ENCODE data around the gene IL21R.
"Not testable (repeated sequence)": the region's sequence is repeated elsewhere in the genome, so short reads cannot be mapped to it uniquely, and the experiment has no call there.

Gene IL21R

DNA sequence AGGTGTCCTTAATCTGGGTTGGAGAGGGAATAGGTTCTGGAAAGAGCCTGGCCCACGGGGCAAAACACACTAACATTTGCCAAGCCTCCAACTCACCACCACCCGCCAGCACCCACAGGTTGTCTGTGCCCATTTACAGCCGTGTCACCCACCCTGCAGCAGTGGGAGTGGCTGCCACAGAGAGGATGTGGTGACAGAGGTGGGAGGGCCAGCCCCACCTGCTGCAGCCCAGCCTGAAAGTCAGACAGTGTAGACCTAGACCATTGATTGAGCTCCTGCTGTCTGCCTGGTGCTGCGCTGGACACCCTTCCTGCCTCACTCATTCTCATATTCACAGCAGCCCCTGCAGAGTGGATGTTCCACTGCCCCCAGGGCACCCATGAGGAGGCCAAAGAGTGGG lies 44.7 kb downstream of the IL21R start:
- no peak for DNase-seq

DNA sequence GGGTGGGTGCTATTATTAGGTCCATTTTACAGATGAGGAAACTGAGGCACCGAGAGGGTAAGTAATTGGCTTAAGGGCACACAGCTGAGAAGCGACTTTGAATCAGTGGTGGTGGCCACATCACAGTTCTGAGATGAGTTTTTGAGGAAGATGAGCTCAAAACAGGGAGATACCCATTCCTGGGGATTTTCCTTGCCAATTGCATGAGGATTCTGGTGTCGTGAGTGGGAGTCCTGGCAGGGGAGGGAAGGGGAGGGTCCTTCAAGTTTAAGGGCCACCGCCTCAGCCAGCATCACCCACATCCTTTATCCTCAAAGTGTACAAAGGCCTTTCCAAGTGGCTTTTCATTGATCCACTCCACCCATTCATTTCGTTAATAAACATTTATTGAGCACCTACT lies 45.3 kb downstream of the IL21R start:
- DNase-seq = no peak

DNA sequence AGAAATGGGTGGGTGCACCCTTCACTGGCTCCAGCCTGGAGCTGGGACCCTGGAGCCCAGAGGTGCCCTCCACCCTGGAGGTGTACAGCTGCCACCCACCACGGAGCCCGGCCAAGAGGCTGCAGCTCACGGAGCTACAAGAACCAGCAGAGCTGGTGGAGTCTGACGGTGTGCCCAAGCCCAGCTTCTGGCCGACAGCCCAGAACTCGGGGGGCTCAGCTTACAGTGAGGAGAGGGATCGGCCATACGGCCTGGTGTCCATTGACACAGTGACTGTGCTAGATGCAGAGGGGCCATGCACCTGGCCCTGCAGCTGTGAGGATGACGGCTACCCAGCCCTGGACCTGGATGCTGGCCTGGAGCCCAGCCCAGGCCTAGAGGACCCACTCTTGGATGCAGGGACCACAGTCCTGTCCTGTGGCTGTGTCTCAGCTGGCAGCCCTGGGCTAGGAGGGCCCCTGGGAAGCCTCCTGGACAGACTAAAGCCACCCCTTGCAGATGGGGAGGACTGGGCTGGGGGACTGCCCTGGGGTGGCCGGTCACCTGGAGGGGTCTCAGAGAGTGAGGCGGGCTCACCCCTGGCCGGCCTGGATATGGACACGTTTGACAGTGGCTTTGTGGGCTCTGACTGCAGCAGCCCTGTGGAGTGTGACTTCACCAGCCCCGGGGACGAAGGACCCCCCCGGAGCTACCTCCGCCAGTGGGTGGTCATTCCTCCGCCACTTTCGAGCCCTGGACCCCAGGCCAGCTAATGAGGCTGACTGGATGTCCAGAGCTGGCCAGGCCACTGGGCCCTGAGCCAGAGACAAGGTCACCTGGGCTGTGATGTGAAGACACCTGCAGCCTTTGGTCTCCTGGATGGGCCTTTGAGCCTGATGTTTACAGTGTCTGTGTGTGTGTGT lies 46.8 kb downstream of the IL21R start:
- DNase-seq = no peak

DNA sequence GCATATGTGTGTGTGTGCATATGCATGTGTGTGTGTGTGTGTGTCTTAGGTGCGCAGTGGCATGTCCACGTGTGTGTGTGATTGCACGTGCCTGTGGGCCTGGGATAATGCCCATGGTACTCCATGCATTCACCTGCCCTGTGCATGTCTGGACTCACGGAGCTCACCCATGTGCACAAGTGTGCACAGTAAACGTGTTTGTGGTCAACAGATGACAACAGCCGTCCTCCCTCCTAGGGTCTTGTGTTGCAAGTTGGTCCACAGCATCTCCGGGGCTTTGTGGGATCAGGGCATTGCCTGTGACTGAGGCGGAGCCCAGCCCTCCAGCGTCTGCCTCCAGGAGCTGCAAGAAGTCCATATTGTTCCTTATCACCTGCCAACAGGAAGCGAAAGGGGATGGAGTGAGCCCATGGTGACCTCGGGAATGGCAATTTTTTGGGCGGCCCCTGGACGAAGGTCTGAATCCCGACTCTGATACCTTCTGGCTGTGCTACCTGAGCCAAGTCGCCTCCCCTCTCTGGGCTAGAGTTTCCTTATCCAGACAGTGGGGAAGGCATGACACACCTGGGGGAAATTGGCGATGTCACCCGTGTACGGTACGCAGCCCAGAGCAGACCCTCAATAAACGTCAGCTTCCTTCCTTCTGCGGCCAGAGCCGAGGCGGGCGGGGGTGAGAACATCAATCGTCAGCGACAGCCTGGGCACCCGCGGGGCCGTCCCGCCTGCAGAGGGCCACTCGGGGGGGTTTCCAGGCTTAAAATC lies 47.6 kb downstream of the IL21R start:
- no peak for DNase-seq

DNA sequence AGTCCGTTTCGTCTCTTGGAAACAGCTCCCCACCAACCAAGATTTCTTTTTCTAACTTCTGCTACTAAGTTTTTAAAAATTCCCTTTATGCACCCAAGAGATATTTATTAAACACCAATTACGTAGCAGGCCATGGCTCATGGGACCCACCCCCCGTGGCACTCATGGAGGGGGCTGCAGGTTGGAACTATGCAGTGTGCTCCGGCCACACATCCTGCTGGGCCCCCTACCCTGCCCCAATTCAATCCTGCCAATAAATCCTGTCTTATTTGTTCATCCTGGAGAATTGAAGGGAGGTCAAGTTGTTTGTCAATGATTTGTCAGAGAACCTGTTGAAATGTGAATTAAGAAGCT lies 48.2 kb downstream of the IL21R start:
- DNase-seq = no peak

DNA sequence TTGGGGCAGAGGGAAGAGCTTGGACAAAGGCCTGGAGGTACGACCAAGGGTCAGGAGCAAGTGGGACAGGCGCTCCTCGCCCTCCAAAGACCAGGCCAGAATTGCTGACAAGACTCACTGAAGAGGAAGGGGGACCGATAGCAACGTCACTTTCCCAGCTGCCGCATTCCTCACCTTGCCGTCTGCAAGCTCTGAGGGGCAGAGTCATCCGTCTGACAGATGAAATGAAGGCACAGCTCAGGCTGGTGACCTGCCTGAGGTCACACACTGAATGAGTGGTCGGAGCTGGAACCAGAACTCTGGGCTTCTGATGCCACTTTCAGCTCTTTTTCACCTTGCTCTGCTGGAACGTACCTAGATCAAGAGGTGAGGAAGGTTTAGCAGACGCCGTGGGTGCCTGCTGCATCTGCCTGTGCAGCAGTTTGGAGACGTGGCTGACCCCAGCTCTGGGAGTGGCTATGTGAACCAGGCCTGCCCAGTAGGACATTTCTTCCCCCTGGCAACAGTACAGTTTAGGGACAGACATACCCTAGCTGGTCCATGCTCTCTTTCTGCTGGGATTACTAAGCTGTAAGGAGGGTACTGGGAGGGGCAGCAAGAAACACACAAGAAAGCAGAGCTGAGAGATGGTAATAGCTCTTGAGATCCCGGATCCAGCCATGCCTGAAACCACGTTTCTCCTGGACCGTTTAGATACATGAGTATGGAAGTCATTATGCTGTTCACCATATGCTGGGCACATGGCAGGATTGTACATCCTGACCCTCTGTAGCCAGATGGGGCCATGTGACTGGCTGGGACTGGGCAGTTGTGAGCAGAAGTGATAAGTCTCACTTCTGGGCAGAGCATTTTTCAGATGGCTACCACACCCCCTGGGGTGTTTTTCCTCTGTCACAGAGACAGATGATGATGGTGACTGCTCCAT lies 50.9 kb downstream of the IL21R start:
- no peak for DNase-seq

DNA sequence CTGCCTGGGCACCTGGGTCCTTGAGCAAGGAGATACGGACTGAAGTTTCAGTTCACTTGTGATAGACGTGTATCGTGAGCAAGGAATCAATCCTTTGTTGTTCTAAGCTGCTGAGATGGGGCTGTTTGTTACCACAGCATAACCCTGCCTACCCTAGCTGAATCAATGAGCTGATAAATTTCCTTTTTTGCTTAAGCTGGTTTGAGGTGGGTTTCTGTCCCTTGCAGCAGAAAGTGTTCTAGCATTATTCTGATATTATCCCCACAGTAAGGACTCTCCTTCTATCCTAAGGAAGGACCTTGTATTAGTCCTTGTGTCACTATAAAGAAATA lies 51.5 kb downstream of the IL21R start:
- no peak for DNase-seq

DNA sequence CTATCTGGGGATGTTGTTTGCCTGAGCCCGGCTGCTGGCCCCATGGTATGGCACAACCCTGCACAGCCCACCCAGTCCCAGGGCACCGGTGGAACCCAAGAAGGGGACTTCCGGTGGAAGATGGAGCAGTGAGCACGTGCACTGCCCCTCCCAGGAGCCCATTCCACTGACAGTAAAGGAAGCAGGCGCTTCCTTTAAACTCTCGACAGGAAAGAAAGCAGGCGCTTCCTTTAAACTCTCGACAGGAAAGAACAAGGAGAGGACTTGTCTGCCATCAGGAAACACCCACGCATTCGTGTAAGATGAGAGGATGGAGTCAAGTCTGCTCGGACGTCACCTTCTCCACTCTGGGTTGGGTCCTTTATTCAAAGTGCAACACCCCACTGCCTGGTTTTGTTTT lies 53.7 kb downstream of the IL21R start:
- no peak for DNase-seq

DNA sequence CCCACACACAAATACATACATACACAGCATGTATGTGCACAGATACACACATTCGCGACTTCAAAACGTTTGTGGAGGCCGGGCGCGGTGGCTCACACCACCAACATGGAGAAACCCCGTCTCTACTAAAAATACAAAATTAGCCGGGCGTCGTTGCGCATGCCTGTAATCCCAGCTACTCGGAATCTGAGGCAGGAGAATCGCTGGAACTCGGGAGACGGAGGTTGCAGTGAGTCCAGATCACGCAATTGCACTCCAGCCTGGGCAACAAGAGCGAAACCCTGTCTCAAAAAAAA lies 55.6 kb downstream of the IL21R start:
- not testable (repeated sequence) for DNase-seq

DNA sequence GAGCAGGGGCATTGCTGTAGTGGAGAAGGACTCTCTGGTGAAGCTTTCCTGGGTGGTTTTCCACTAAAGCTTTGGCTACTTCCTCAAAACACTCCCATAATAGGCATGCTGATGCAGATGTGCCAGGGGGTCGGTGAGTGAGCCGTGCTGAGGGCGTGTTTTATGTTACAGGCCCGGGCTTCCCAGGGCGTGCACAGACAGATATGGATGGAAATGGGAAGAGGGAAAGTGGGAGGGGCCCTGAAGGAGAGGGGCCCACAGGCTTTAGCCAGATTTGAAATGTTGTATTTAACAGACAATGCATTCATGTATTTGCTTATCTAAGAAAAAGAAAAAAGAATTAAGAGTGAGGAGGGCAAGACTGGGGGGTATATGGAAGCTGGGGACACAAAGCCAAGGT lies 56.3 kb downstream of the IL21R start:
- no peak for DNase-seq

DNA sequence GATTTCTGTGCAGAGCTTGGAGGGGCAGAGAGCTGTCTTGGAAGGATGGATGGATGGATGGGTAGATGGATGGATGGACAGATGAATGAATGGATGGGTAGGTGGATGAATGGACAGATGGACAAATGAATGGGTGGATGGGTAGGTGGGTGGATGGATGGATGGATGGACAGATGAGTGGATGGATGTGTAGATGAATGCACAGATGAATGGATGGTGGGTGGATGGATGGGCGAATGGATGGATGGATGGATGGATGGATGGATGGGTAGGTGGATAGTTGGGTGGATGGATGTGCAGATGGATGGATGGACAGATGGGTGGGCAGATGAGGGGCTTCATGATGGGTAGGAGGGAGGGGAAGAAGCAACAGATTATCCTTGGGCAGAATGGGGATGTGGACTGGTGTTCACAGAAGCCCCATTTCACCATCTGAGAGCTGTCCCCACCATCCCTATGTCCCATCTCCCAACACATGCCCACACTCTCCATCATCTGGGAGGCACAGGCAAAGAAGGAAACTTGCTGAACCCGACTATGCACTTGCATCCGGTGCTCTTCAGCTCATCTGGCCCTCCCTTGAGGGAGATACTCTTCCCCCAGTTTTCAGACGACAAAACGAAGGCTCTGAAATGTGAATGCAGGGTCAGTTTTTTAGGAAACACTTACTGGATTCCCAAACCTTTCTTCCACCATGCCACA lies 57.2 kb downstream of the IL21R start:
- no peak for DNase-seq

DNA sequence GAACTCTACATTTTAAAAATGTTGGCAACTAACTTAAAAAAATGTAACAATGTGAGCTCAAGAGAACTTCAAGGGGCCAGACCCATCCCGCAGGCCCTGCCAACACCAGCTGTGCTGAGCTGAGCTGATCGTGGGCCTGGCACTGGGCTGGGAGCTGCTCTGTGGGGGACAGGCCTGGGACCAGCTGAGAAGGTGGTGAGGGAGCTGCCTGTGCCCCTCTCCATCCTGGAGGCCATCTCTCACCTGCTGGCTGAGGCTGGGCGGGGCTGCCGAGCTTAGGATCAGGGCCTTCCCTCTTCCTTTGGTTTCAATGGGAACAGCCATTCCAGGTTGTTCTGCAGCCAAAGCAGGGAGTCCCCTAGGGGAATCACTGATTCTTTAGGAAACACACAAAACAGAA lies 58.2 kb downstream of the IL21R start:
- DNase-seq = no peak

DNA sequence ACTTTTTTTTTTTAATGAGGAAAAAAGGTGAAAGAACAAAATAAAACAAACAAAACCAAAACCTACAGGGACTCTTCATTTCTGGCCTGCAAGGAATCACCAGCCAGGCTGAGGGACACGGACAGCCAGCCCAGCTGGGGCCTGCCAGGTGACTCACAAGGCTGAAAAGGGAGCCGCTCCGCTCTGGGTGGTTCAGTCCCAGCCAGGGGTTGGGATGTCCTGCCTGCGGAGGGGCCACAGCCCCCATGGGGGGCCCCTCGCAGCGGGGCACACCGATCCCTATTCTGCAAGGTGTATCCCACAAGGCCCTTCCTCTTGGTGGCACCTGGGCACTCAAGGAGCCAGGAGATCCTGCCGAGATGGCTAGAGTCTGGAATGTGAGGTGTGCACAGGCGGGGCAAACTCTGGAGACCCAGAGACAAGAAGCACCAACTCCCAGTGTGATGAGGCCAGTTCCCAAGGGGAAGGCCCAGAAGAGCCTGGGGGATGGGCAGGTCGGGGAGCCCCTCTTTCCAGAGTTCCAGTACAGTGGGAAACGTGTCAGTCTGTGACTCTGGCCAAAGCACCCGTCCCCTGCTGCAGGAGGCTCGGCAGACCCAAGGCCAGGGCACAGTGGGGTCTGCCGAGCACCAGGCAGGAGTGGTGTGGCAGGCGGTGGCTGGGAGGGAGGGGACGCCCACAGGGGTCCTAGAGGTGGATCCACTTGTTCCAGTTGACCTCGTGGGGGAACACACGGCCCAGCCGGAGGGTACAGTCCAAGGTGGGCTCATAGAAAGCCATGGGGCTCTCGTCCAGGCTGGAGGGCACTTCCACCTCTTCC lies 58.9 kb downstream of the IL21R start:
- no peak for DNase-seq

DNA sequence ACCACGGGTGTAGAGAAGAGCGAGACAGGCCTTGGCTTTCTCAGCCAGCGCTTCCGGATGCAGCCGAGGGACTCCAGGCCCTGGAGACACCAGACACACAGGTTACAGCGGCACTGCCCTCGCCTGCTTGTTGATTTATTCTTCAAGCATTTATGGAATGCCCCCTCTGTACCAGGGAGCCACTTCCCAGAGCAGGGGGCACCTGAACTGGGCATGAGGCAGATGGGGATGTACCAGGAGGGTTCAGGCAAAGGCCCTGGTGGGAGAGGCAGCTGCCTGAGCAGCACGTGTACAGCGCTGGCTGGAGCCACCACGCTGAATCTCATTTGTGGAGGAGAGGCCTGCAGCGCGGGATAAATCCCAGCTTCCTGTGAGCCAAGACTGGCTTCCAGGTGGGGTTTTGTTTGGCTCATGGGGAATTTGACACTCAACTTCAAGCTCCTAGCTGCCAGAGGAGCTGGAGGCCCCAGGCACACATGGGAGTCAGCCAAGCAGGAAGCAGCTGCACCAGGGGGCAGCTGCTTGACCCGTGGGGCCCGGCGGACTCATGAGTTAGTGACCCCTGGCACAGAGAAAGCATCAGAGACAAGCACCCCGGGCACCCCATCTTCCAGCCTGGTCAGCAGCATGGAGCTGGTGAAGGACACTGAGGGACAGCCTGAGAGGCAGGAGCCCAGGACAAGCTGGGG lies 59.7 kb downstream of the IL21R start:
- no peak for DNase-seq

DNA sequence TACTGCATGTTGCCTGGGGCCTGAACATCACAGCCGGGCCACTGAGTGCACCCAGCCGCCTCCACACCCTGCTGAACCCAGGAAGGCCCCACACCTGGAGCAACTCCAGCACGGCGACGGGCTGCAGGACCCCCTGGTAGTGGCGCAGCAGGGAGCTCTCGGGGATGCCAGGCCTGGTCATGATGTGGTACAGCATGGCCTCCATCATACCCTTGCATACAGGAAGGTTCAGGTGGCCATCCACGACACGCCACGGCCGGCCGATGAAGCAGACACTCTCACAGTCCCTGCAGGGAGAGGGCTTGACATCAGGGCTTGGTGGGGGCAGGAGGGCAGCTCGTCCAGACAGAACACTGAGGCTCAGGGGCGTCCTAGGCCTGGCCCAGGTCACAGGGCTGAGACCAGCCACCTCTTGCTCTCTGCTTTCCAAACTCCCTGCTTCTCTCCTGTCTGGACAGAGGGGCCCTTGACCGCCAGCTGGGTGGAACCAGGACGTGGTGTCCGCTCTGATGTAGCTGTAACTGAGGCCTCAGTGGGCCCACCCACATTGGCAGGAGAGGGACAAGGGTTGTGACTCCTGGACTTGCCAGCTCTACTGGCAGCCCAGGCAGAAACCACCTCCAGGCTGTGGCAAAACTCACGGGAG lies 60.3 kb downstream of the IL21R start:
- DNase-seq = no peak

DNA sequence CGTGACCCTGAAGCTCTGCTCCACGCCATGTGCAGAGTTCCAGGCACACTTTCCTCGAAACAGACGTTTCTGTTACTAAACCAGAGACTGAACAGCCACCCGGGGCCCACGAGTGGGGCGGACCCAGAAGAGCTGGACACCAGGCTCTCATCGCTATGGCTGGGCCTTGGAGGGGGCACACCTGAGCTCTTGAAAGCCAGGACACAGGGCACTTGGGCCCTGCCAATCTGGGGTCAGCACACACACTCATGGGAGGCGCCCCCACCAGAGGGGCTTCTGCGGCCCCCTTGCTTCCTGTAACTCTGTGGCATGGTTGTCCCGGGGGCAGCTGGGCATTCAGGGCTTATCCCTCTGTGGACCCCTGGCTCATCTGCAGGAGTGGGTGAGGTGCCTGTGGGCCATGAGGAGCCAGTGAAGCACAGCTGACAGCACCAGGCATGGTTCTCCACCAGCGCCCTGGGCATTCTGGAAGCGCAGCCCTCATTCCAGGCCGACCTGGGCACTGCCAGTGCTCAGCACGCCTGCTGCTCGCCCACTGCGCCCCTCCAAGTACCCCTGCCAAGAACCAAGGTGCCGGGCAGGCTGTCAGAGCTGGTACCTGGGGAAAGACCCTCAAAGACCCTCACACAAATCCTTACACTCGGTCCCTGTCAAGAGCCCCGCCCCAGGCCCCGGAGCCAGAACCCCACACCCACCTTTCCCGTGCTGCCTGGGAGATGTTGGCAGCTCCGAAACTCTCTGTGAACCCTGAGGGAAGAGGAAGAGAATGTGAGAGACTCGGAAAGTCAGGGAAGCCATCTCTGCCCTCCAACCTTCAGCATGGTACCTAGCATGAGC lies 61.1 kb downstream of the IL21R start:
- no peak for DNase-seq

DNA sequence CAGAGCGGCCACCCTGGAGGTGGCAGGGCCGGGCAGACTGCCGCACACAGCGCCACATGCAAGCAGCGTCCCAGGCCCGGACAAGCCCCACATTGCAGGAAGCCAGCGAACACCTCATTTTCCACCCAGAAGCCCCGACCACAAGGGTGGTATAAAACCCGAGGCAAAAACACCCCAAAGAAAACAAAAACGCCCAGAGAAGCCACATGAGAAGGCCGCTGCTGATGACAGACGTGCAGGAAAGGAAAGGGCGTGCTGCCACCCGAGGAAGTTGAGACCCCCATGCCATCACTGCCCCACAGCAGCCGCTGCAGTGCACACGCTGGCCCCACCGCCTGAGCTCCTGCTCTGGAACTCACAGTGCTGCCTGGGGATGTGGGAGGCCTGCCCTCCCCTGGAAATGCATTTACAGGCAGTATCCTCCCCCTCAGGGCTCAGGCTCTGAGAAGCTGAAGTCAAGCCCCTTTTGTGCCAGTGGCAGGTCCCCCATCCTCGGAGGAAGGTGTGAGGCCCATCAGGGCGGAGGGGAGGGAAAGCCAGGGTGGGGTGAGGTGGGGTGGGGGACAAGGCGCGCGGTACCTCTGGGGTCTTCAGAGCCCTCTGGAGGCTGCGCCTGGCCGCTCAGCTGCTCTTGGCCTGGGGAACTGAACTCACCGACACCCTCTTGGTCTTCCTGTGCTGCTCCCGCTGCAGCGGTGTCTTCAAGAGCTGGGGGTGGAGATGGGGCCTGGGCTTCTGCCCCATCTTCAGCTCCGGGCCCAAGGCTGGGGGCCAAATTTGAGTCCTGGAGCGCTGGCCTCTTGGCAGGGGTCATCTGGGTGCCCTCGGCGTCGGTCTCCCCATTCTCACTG lies 62.0 kb downstream of the IL21R start:
- DNase-seq = no peak

DNA sequence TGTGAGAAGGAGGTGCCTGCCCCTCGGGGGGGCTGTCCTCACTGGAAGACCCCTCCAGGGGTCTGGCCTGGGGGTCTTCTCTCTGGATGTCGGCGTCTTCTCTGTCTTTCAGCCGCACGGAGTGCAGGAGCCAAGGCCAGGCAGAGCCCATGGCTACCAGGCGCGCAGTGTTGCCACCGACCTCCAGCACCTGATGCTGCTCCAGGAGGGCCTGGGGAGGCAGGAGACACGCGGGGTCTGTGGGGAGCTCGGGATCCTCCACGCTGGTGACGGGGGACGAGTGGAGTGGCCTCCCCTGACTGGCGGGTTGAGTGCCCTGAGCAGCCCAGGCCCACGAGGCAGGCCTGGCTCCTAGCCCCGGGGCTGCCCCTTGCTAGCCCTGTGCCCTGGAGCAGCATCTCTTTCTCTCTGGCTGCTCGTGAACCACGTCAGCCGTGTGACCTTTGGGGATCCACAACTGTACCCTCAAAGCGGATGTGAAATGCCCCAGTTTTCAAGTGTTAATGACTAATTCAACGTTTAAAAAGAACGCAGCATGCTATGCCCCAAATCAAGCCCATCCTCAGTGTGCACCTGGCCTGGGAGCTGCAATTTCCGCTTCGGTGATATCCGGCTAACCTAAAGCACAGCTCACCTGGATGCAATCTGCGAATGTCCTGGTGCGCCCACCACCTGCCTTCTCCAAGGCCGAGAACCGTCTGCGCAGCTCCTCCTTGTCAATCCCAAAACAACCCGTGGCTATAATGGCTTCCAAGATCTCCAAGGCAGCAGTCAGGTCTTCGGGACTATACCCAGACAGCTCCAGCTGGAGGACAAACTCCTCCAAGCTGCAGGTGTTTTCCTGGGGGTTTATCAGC lies 62.9 kb downstream of the IL21R start:
- DNase-seq = no peak
